ENCODE results near the gene CNTLN.
"Not testable (repeated sequence)": the region's sequence is repeated elsewhere in the genome, so short reads cannot be mapped to it uniquely, and the experiment has no call there.

CNTLN gene

GRCh38 chr9:17401858-17402257 lies 267.0 kb downstream of the CNTLN start:
- DNase-seq (ENCODE audit: low read depth in 2 of 3, low spot score in 2 of 3), result no peak

- no peak for DNase-seq (ENCODE audit: low read depth in 2 of 3, low spot score in 2 of 3)
Observed at GRCh38 chr9:17402309-17402708, 267.5 kb downstream of the CNTLN start.

GRCh38 chr9:17403539-17403938 lies 268.7 kb downstream of the CNTLN start:
- no peak for DNase-seq (ENCODE audit: low read depth in 2 of 3, low spot score in 2 of 3)

- no peak for DNase-seq (ENCODE audit: low read depth in 2 of 3, low spot score in 2 of 3)
Observed at GRCh38 chr9:17414986-17415385, 280.1 kb downstream of the CNTLN start.

GRCh38 chr9:17422994-17423680 lies 288.3 kb downstream of the CNTLN start:
- no peak for DNase-seq (ENCODE audit: low read depth in 2 of 3, low spot score in 2 of 3)

GRCh38 chr9:17423681-17424011 lies 288.8 kb downstream of the CNTLN start:
- DNase-seq (ENCODE audit: low read depth in 2 of 3, low spot score in 2 of 3), result no peak

- no peak for DNase-seq (ENCODE audit: low read depth in 2 of 3, low spot score in 2 of 3)
Observed at GRCh38 chr9:17425384-17425783, 290.5 kb downstream of the CNTLN start.

- DNase-seq (ENCODE audit: low read depth in 2 of 3, low spot score in 2 of 3), result no peak
Observed at GRCh38 chr9:17433526-17433925, 298.7 kb downstream of the CNTLN start.

- no peak for DNase-seq (ENCODE audit: low read depth in 2 of 3, low spot score in 2 of 3)
Observed at GRCh38 chr9:17436854-17437253, 302.0 kb downstream of the CNTLN start.

- no peak for DNase-seq (ENCODE audit: low read depth in 2 of 3, low spot score in 2 of 3)
Observed at GRCh38 chr9:17437813-17438212, 303.0 kb downstream of the CNTLN start.

GRCh38 chr9:17445126-17445525 lies 310.3 kb downstream of the CNTLN start:
- DNase-seq (ENCODE audit: low read depth in 2 of 3, low spot score in 2 of 3), result not testable (repeated sequence)

- no peak for DNase-seq (ENCODE audit: low read depth in 2 of 3, low spot score in 2 of 3)
Observed at GRCh38 chr9:17453751-17454150, 318.9 kb downstream of the CNTLN start.

GRCh38 chr9:17462869-17463464 lies 328.1 kb downstream of the CNTLN start:
- DNase-seq (ENCODE audit: low read depth in 2 of 3, low spot score in 2 of 3), result no peak

GRCh38 chr9:17470036-17470813 lies 335.4 kb downstream of the CNTLN start:
- DNase-seq (ENCODE audit: low read depth in 2 of 3, low spot score in 2 of 3), result no peak

- no peak for DNase-seq (ENCODE audit: low read depth in 2 of 3, low spot score in 2 of 3)
Observed at GRCh38 chr9:17472126-17472525, 337.3 kb downstream of the CNTLN start.

- no peak for DNase-seq (ENCODE audit: low read depth in 2 of 3, low spot score in 2 of 3)
Observed at GRCh38 chr9:17476401-17476800, 341.6 kb downstream of the CNTLN start.

- DNase-seq (ENCODE audit: low read depth in 2 of 3, low spot score in 2 of 3), result no peak
Observed at GRCh38 chr9:17477816-17478215, 343.0 kb downstream of the CNTLN start.

GRCh38 chr9:17480966-17481365 lies 346.1 kb downstream of the CNTLN start:
- DNase-seq (ENCODE audit: low read depth in 2 of 3, low spot score in 2 of 3), result no peak

- no peak for DNase-seq (ENCODE audit: low read depth in 2 of 3, low spot score in 2 of 3)
Observed at GRCh38 chr9:17481565-17481964, 346.7 kb downstream of the CNTLN start.

GRCh38 chr9:17484906-17485305 lies 350.1 kb downstream of the CNTLN start:
- no peak for DNase-seq (ENCODE audit: low read depth in 2 of 3, low spot score in 2 of 3)

- no peak for DNase-seq (ENCODE audit: low read depth in 2 of 3, low spot score in 2 of 3)
Observed at GRCh38 chr9:17486396-17486795, 351.6 kb downstream of the CNTLN start.

GRCh38 chr9:17487467-17487866 lies 352.6 kb downstream of the CNTLN start:
- no peak for DNase-seq (ENCODE audit: low read depth in 2 of 3, low spot score in 2 of 3)

Measured in activated CD8-positive, alpha-beta memory T cell treated with anti-CD3 and anti-CD28 coated beads for 48 hours (primary cell).